ENCODE measurements around the gene BACH1. TPM values are rescaled to one million over a fixed set of nuclear protein-coding genes. Genes with fewer than 3 reads are reported as not detected.

Gene BACH1
- polyA plus RNA-seq, 1 donor from 2014 or later = 29.7 TPM

GRCh38 chr21:29267666-29268065 is 31.1 kb upstream of the BACH1 start:
- H3K9me3 ChIP-seq (ENCODE audit: low read length) = no peaks in the 10 kb centered on the region
- H4K20me1 ChIP-seq (ENCODE audit: insufficient read depth) = no peaks in the 10 kb centered on the region
- no peak overlapping the region for H3K4me3 ChIP-seq (ENCODE audit: low read length)
- TF ChIP-seq SMC3 (conservative IDR thresholded peaks at IDR 0.05; ENCODE audit: poor library complexity) = no peak
- no peak for TF ChIP-seq CTCF (IDR thresholded peaks at IDR 0.05; ENCODE audit: poor library complexity, severe bottlenecking)
- no peak for TF ChIP-seq EZH2 (IDR thresholded peaks at IDR 0.05; ENCODE audit: borderline replicate concordance, insufficient read depth, low read length, poor library complexity, severe bottlenecking)
- TF ChIP-seq MXI1 (conservative IDR thresholded peaks at IDR 0.05; ENCODE audit: poor library complexity, severe bottlenecking) = no peak
- no peak for TF ChIP-seq REST (IDR thresholded peaks at IDR 0.05; ENCODE audit: borderline replicate concordance)
- no peaks in the 10 kb centered on the region for H3K79me2 ChIP-seq (replicated peaks; ENCODE audit: insufficient read depth, low read length)
- H3K36me3 ChIP-seq (ENCODE audit: insufficient read depth, low read length) = no peaks in the 10 kb centered on the region
- H3K9ac ChIP-seq (ENCODE audit: low read length) = no peak overlapping the region
- no peaks in the 10 kb centered on the region for H3K9me2 ChIP-seq (ENCODE audit: insufficient read depth, low read length)
- no peaks in the 10 kb centered on the region for H3F3A ChIP-seq (ENCODE audit: insufficient read depth, low read length, poor library complexity, severe bottlenecking)
- H3K4me2 ChIP-seq (ENCODE audit: low read length) = no peak overlapping the region
- H2AFZ ChIP-seq (ENCODE audit: low read depth, low read length) = no peak overlapping the region
- no peak overlapping the region for H3K27ac ChIP-seq (ENCODE audit: low read length)
- H3K27me3 ChIP-seq (ENCODE audit: insufficient read depth, low read depth, low read length) = no peaks in the 10 kb centered on the region

- Histone ChIP-seq H3K9me3 (ENCODE audit: low read length) (no peaks in the 10 kb centered on the region), H3K79me2 (replicated peaks; ENCODE audit: insufficient read depth, low read length) (no peaks in the 10 kb centered on the region), H3K9me2 (ENCODE audit: insufficient read depth, low read length) (no peaks in the 10 kb centered on the region), H4K20me1 (ENCODE audit: insufficient read depth) (no peaks in the 10 kb centered on the region), H3K27me3 (ENCODE audit: insufficient read depth, low read depth, low read length) (no peaks in the 10 kb centered on the region), H3K36me3 (ENCODE audit: insufficient read depth, low read length) (no peaks in the 10 kb centered on the region), H3F3A (ENCODE audit: insufficient read depth, low read length, poor library complexity, severe bottlenecking) (no peaks in the 10 kb centered on the region), H3K27ac (ENCODE audit: low read length) (no peak overlapping the region), H3K4me2 (ENCODE audit: low read length) (no peak overlapping the region), H3K4me3 (ENCODE audit: low read length) (no peak overlapping the region), H2AFZ (ENCODE audit: low read depth, low read length) (no peak overlapping the region), H3K9ac (ENCODE audit: low read length) (no peak overlapping the region)
- no peak for TF ChIP-seq CTCF (IDR thresholded peaks at IDR 0.05; ENCODE audit: poor library complexity, severe bottlenecking)
- TF ChIP-seq MXI1 (conservative IDR thresholded peaks at IDR 0.05; ENCODE audit: poor library complexity, severe bottlenecking) = no peak
- TF ChIP-seq SMC3 (conservative IDR thresholded peaks at IDR 0.05; ENCODE audit: poor library complexity) = no peak
- no peak for TF ChIP-seq EZH2 (IDR thresholded peaks at IDR 0.05; ENCODE audit: borderline replicate concordance, insufficient read depth, low read length, poor library complexity, severe bottlenecking)
- no peak for TF ChIP-seq RAD21 (conservative IDR thresholded peaks at IDR 0.05)
- TF ChIP-seq REST (IDR thresholded peaks at IDR 0.05; ENCODE audit: borderline replicate concordance) = no peak
- no peak for TF ChIP-seq POLR2AphosphoS5 (IDR thresholded peaks at IDR 0.05)
- TF ChIP-seq EP300 (conservative IDR thresholded peaks at IDR 0.05; ENCODE audit: poor library complexity, severe bottlenecking) = no peak
- TF ChIP-seq TAF1 (IDR thresholded peaks at IDR 0.05; ENCODE audit: low read depth) = no peak
These were observed 26.8 kb upstream of the BACH1 start for GRCh38 chr21:29271927-29272333.

All from neural cell (in vitro differentiated cells).